Fibroblast of pulmonary artery (primary cell): ENCODE data around the gene DOCK4.

Source experiments
- DNase-seq: peaks from one replicate; pipeline ENCODE4 v3.0.0-alpha.2; 2010; ENCODE audit warnings: low read depth
- H3K4me3 ChIP-seq: replicated peaks from 2 replicates; pipeline ENCODE4 v1.5.1; 2011; ENCODE audit warnings: low read depth, mild to moderate bottlenecking, control low read depth, low read length, moderate library complexity
- CTCF ChIP-seq: IDR thresholded peaks from 2 replicates; pipeline ENCODE4 v1.5.1; 2011; ENCODE audit warnings: mild to moderate bottlenecking, control low read depth, low read length, inconsistent platforms; ENCODE audit errors: missing control alignments

Gene DOCK4

GRCh38 chr7:111864291-111864976 lies 341.8 kb downstream of the DOCK4 start:
- DNase-seq = no peak
- no peak for TF ChIP-seq CTCF
- H3K4me3 ChIP-seq = no peak overlapping the region

GRCh38 chr7:111863269-111863668 lies 342.9 kb downstream of the DOCK4 start:
- no peak for DNase-seq
- TF ChIP-seq CTCF = no peak
- H3K4me3 ChIP-seq = no peak overlapping the region

- no peak overlapping the region for H3K4me3 ChIP-seq
- TF ChIP-seq CTCF = no peak
- no peak for DNase-seq
Observed at GRCh38 chr7:111860248-111860647, 346.0 kb downstream of the DOCK4 start.

GRCh38 chr7:111858331-111858730 lies 347.9 kb downstream of the DOCK4 start:
- no peak overlapping the region for H3K4me3 ChIP-seq
- no peak for TF ChIP-seq CTCF
- DNase-seq = no peak

GRCh38 chr7:111855842-111856227 lies 350.4 kb downstream of the DOCK4 start:
- peak; percentile 55 for TF ChIP-seq CTCF
- DNase-seq = peak; percentile 65
- H3K4me3 ChIP-seq = no peak overlapping the region

GRCh38 chr7:111855161-111855841 lies 350.9 kb downstream of the DOCK4 start:
- no peak overlapping the region for H3K4me3 ChIP-seq
- peak; percentile 82 for TF ChIP-seq CTCF
- peak; percentile 89 for DNase-seq
